ENCODE measurements around the gene TEAD4.

Gene TEAD4

DNA sequence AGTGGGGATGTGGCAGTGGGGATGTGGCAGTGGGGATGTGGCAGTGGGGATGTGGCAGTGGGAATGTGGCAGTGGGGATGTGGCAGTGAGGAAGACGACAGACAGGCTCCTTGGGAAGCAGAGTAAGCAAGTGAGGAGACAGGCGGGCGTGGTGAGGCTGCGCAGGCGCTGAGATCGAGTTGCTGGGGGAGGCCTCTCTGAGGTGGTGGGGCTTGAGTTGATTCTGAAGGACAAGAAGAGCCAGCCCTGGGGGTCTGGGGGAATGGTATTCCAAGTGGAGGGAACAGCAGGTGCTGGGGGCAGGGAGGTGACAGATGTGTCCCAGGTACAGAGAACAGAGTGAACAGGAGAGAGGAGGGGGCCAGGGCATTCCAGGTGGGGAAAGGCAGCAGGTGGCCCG is 84.2 kb downstream of the TEAD4 start:
- no peaks in the 10 kb centered on the region for H3K36me3 ChIP-seq (ENCODE audit: insufficient read depth)
- TF ChIP-seq CTCF (conservative IDR thresholded peaks at IDR 0.05; ENCODE audit: low read depth, low read length), result no peak
- H3K27ac ChIP-seq, result no peak overlapping the region
- no peaks in the 10 kb centered on the region for H4K20me1 ChIP-seq (ENCODE audit: insufficient read depth)
- H2AFZ ChIP-seq (ENCODE audit: low read depth), result no peak overlapping the region
- H3K4me1 ChIP-seq (ENCODE audit: low read depth, poor library complexity, severe bottlenecking), result no peaks in the 10 kb centered on the region
- H3K4me3 ChIP-seq (IDR thresholded peaks at IDR 0.05; ENCODE audit: insufficient read depth, low read depth, low read length), result no peak overlapping the region
- H3K79me2 ChIP-seq (ENCODE audit: insufficient read depth, low read depth), result no peaks in the 10 kb centered on the region
- H3K4me2 ChIP-seq, result no peak overlapping the region
- no peaks in the 10 kb centered on the region for H3K27me3 ChIP-seq (ENCODE audit: insufficient read depth, low read depth)
- no peak overlapping the region for H3K9ac ChIP-seq

GRCh38 chr12:3044141-3044630 is 85.0 kb downstream of the TEAD4 start:
- TF ChIP-seq CTCF (conservative IDR thresholded peaks at IDR 0.05; ENCODE audit: low read depth, low read length), result no peak
- H3K4me1 ChIP-seq (ENCODE audit: low read depth, poor library complexity, severe bottlenecking), result no peaks in the 10 kb centered on the region
- H3K27me3 ChIP-seq (ENCODE audit: insufficient read depth, low read depth), result no peaks in the 10 kb centered on the region
- no peak overlapping the region for H3K9ac ChIP-seq
- H3K79me2 ChIP-seq (ENCODE audit: insufficient read depth, low read depth), result no peaks in the 10 kb centered on the region
- no peak overlapping the region for H2AFZ ChIP-seq (ENCODE audit: low read depth)
- H3K36me3 ChIP-seq (ENCODE audit: insufficient read depth), result no peaks in the 10 kb centered on the region
- H3K4me3 ChIP-seq (IDR thresholded peaks at IDR 0.05; ENCODE audit: insufficient read depth, low read depth, low read length), result no peak overlapping the region
- H4K20me1 ChIP-seq (ENCODE audit: insufficient read depth), result no peaks in the 10 kb centered on the region
- no peak overlapping the region for H3K4me2 ChIP-seq
- no peak overlapping the region for H3K27ac ChIP-seq

DNA sequence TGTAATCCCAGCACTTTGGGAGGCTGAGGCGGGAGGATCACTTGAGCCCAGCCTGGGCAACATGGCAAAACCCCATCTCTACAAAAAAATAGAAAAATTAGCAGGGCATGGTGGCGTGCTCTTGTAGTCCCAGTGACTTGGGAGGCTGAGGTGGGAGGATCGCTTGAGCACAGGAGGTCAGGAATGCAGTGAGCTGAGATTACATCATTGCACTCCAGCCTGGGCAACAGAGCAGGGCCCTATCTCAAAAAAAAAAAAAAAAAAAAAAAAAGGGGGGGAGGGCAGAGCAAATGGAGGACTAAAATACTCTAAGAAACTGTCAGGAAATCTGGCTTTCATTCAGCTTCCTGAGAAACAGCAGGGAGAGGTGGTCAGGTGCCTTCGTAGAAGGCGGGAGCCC is 86.3 kb downstream of the TEAD4 start:
- H3K79me2 ChIP-seq (ENCODE audit: insufficient read depth, low read depth), result no peaks in the 10 kb centered on the region
- no peak overlapping the region for H3K27ac ChIP-seq
- H3K9ac ChIP-seq, result no peak overlapping the region
- H3K4me1 ChIP-seq (ENCODE audit: low read depth, poor library complexity, severe bottlenecking), result no peaks in the 10 kb centered on the region
- no peak overlapping the region for H2AFZ ChIP-seq (ENCODE audit: low read depth)
- no peak overlapping the region for H3K4me2 ChIP-seq
- no peaks in the 10 kb centered on the region for H3K27me3 ChIP-seq (ENCODE audit: insufficient read depth, low read depth)
- H3K36me3 ChIP-seq (ENCODE audit: insufficient read depth), result no peaks in the 10 kb centered on the region
- no peak overlapping the region for H3K4me3 ChIP-seq (IDR thresholded peaks at IDR 0.05; ENCODE audit: insufficient read depth, low read depth, low read length)
- H4K20me1 ChIP-seq (ENCODE audit: insufficient read depth), result no peaks in the 10 kb centered on the region
- TF ChIP-seq CTCF (conservative IDR thresholded peaks at IDR 0.05; ENCODE audit: low read depth, low read length), result no peak

DNA sequence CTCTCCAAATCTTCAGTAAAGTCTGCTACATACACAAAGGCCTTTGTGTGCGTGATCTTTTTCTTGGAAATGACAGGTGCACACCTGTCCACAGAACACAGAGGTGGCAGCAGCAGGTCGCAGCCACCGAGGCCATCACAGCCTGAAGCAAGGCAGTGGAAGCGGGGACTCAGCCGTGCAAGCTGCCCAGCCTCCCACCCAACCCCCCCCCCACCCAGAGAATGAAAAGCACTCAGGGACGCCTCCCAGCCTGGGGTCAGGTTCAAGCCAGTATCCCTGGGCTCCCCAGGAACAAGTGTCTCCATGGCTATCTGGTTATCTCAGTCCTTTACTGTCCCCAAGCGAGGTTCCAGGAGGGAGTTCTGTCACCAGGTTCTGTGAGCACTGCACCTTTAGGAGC is 86.8 kb downstream of the TEAD4 start:
- Histone ChIP-seq H2AFZ (ENCODE audit: low read depth) (no peak overlapping the region), H3K4me1 (ENCODE audit: low read depth, poor library complexity, severe bottlenecking) (no peaks in the 10 kb centered on the region), H3K4me2 (no peak overlapping the region), H3K27ac (no peak overlapping the region), H3K79me2 (ENCODE audit: insufficient read depth, low read depth) (no peaks in the 10 kb centered on the region), H4K20me1 (ENCODE audit: insufficient read depth) (no peaks in the 10 kb centered on the region), H3K36me3 (ENCODE audit: insufficient read depth) (no peaks in the 10 kb centered on the region), H3K27me3 (ENCODE audit: insufficient read depth, low read depth) (no peaks in the 10 kb centered on the region), H3K9ac (no peak overlapping the region), H3K4me3 (IDR thresholded peaks at IDR 0.05; ENCODE audit: insufficient read depth, low read depth, low read length) (no peak overlapping the region)
- no peak for TF ChIP-seq CTCF (conservative IDR thresholded peaks at IDR 0.05; ENCODE audit: low read depth, low read length)

Measured in KMS-11 (cell line).